Activated naive CD8-positive, alpha-beta T cell treated with anti-CD3 and anti-CD28 coated beads, Interleukin-2, amount 10 ng/mL, durations not matched to agents 7 days and 5 days (primary cell): ENCODE results near the gene FAM168B. TPM values are rescaled to one million over a fixed set of nuclear protein-coding genes. Genes with fewer than 3 reads are reported as not detected.

ENCODE experiments used
- ATAC-seq: fragments of 150-1000 bp; cut with Tn5 transposase; one replicate; pipeline ENCODE4 v1.10.0; 2021; ENCODE audit warnings: low read depth, moderate library complexity
- POLR2A ChIA-PET: fragments of 350-600 bp; sonication (Branson Sonifier 250); formaldehyde crosslinking; loops from one replicate; lab custom pipeline; 2021; ENCODE audit warnings: antibody characterized with exemption; lab: Charles Lee
- DNase-seq: peaks from one replicate; pipeline ENCODE4 v3.0.0; 2021
- H3K27ac Mint-ChIP-seq: one replicate; pipeline ENCODE4 v1.8.0; 2022; ENCODE audit warnings: mild to moderate bottlenecking, mixed read lengths
- H3K27me3 Mint-ChIP-seq: one replicate; pipeline ENCODE4 v1.8.0; 2022; ENCODE audit warnings: mild to moderate bottlenecking, moderate library complexity, mixed read lengths
- H3K36me3 Mint-ChIP-seq: one replicate; pipeline ENCODE4 v1.8.0; 2021; ENCODE audit warnings: mild to moderate bottlenecking, mixed read lengths
- H3K4me1 Mint-ChIP-seq: one replicate; pipeline ENCODE4 v1.8.0; 2021; ENCODE audit warnings: mixed read lengths
- H3K4me3 Mint-ChIP-seq: one replicate; pipeline ENCODE4 v1.8.0; 2022; ENCODE audit warnings: mild to moderate bottlenecking, moderate library complexity, mixed read lengths
- H3K9me3 Mint-ChIP-seq: one replicate; pipeline ENCODE4 v1.8.0; 2021; ENCODE audit warnings: mixed read lengths
- total RNA-seq, 2 experiments: library from RNA; stranded (reverse); gene quantifications; one replicate each; pipeline ENCODE4 v1.2.3, GENCODE V29; 2021

Gene FAM168B
- total RNA-seq = 10 to 100 TPM; 63.0 to 67.9 TPM

DNA sequence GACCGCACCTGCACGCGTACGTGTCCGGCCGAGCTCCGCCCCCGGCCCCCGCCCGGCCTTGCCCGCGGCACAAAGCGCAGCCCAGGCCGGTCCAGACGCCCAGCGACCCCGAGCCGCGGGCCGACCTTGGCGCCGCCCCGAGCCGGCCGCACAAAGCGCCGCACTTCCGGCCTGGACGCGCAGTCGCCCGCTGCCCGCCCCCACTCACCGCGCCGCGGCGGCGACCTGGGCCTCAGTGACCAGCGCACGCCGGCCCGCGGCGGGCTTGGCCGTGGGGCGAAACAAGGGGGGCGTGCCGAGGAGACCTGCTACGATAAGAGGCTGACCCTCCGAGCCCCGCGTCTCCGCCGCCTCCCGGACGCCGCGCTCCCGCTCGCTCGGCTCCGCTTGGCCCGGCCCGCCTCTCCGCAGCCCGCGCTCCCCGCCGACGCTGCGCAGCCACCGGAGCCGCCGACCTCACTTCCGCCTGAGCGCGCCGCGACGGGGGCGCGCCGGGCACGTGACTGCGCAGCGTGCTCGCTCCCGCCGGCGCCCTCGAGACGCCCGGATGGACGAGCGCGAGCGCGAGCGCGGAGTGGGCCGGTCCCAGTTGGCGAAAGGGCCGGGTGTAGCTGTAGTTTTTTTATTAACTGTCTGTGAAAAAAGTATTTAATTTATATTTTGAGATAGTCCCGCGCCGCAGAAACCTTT, at the start of gene FAM168B:
FAM168B (minus strand) TSS at position 455 of the 690 bp plus-strand sequence. CDS start 10,814 bp downstream, outside the sequence.
- peak; percentile 84 for ATAC-seq
- Mint-ChIP-seq H3K4me3 (peak within 1 kb of the TSS; percentile 96), H3K27me3 (peaks cover 2% of the 10 kb centered on the region), H3K4me1 (peaks cover 17% of the 10 kb centered on the region), H3K27ac (peak within 1 kb of the TSS; percentile 98), H3K36me3 (peaks cover 6% of the 10 kb centered on the region), H3K9me3 (no peaks in the 10 kb centered on the region)
- POLR2A ChIA-PET = interaction anchor here (0.7 to 3.9 kb wide), 12 partner anchors 10 to 400 kb away, joined by 3 to 86 read pairs (median 3); partner anchors contain the start of genes MZT2A and PLEKHB2
- peak; percentile 97 for DNase-seq

GRCh38 chr2:131142849-131143248, 49.6 kb upstream of the FAM168B start:
- ATAC-seq = no peak
- Mint-ChIP-seq H3K4me3 (no peak overlapping the region), H3K36me3 (peaks cover 36% of the 10 kb centered on the region), H3K27ac (no peak overlapping the region), H3K4me1 (peaks cover 4% of the 10 kb centered on the region), H3K27me3 (no peaks in the 10 kb centered on the region), H3K9me3 (no peaks in the 10 kb centered on the region)
- POLR2A ChIA-PET = no interaction called here
- DNase-seq = no peak

DNA sequence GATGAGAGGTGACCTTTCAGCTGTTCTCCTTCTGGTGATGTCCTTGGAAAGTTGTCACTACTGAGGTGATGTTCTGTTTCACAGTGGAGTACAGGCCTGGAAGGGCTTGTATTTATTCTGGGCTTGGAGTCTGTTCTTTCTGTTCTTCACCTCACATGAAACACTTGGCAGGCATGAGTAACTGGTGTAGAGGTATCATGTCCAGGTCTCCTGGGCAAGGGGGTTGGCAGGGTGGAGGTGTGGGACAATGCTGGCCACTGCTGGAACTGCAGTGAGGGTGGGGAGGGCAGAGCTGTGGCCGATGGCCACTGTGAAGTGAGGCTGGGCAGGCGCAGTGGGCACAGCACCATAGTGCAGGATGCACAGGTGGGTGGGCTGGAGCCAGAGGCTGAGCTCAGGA, 47.3 kb upstream of the FAM168B start:
- DNase-seq = no peak
- Mint-ChIP-seq H3K27ac (no peak overlapping the region), H3K9me3 (no peaks in the 10 kb centered on the region), H3K36me3 (peaks cover 39% of the 10 kb centered on the region), H3K27me3 (no peaks in the 10 kb centered on the region), H3K4me1 (peaks cover 6% of the 10 kb centered on the region), H3K4me3 (no peak overlapping the region)
- ATAC-seq = no peak
- POLR2A ChIA-PET = no interaction called here

DNA sequence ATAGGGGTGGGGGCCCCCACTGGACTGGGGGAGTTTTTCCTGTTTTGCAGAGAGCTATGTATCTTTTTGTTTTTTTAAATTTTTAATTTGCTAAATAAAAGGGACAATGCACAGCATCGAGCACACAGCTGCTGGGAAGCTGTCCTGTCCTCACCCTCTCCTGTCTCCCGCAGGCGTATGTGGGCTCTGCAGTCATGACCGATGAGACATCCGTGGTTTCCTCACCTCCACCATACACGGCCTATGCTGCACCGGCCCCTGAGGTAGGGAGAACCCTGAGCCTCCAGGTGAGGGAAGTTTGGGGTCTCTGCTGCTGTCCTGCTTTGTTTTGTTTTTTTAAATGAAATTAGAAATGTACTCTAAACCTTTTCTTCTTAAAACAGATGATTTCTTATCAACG, 39.5 kb upstream of the FAM168B start:
- DNase-seq (no peak), ATAC-seq (no peak)
- Mint-ChIP-seq H3K36me3 (peaks cover 31% of the 10 kb centered on the region), H3K27ac (no peak overlapping the region), H3K4me3 (no peak overlapping the region), H3K27me3 (no peaks in the 10 kb centered on the region), H3K4me1 (peaks cover 1% of the 10 kb centered on the region), H3K9me3 (no peaks in the 10 kb centered on the region)
- POLR2A ChIA-PET = interaction anchor here (1.0 kb wide), 1 partner anchor 40 kb away, joined by 3 read pairs; no protein-coding TSS in a partner anchor

DNA sequence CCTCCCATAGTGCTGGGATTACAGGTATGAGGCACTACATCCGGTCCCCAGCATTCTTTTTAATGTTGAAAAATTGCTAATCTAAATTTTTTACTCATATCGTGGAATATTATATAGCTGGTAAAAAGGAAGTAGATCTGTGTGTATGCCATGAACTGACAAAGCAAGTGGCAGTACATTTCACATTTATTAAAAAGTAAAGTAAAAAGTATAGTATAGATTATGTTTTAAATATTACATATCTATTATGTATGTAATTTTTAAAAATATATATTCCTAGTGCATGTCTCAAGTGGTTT, 37.0 kb upstream of the FAM168B start:
- Mint-ChIP-seq H3K4me1 (no peaks in the 10 kb centered on the region), H3K27ac (no peak overlapping the region), H3K27me3 (no peaks in the 10 kb centered on the region), H3K36me3 (peaks cover 44% of the 10 kb centered on the region), H3K4me3 (no peak overlapping the region), H3K9me3 (no peaks in the 10 kb centered on the region)
- no peak for DNase-seq
- POLR2A ChIA-PET = no interaction called here
- no peak for ATAC-seq

DNA sequence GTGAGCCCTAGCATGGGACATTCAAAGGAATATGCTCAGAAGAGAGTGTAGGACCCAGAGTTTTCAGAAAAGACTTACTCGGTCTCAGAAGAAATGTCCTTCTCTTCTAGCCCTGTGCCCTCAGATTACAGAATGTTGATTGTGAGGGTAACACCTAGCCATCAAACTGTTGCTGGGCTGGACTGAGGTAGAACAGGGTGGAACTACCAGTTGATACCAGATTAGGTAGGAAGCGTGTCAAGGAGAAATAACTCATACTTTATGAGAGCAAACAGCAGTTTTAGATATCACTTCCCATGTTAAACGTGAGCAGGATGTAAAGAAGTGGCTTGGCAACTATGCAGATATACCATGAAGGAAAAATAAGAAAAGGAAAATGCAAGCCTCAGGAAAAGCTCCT, 34.7 kb upstream of the FAM168B start:
- H3K36me3 Mint-ChIP-seq = peaks cover 47% of the 10 kb centered on the region
- H3K27ac Mint-ChIP-seq = no peak overlapping the region
- no peak for ATAC-seq

GRCh38 chr2:131127076-131127475, 33.8 kb upstream of the FAM168B start:
- H3K36me3 Mint-ChIP-seq = peaks cover 51% of the 10 kb centered on the region
- DNase-seq (no peak), ATAC-seq (no peak)
- H3K27ac Mint-ChIP-seq = no peak overlapping the region
- POLR2A ChIA-PET = no interaction called here
- no peaks in the 10 kb centered on the region for H3K4me1 Mint-ChIP-seq
- H3K27me3 Mint-ChIP-seq = no peaks in the 10 kb centered on the region
- no peaks in the 10 kb centered on the region for H3K9me3 Mint-ChIP-seq
- no peak overlapping the region for H3K4me3 Mint-ChIP-seq

More for the DNA sequence above, 34.7 kb upstream of the FAM168B start:
- no peak overlapping the region for H3K4me3 Mint-ChIP-seq
- POLR2A ChIA-PET = no interaction called here
- no peaks in the 10 kb centered on the region for H3K9me3 Mint-ChIP-seq
- no peaks in the 10 kb centered on the region for H3K27me3 Mint-ChIP-seq
- DNase-seq = no peak
- no peaks in the 10 kb centered on the region for H3K4me1 Mint-ChIP-seq

DNA sequence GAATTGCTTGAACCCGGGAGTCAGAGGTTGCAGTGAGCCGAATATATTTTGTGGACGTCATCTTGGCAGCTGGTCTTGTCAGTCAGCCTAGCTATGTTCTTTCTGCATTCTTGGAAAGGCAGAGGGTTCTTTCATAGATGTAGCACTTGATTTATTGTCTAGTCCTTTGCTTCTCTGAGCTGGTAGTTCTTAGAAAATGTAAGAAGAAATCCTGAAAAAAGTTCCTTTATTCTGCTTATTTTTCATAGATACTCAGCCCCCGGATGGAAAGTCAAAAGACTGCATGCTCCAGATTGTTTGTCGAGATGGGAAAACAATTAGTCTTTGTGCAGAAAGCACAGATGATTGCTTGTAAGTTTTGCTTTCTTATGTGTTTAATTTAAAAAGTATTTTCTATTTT, 33.2 kb upstream of the FAM168B start:
- H3K9me3 Mint-ChIP-seq = no peaks in the 10 kb centered on the region
- H3K27me3 Mint-ChIP-seq = no peaks in the 10 kb centered on the region
- no peak overlapping the region for H3K4me3 Mint-ChIP-seq
- H3K27ac Mint-ChIP-seq = no peak overlapping the region
- ATAC-seq (no peak), DNase-seq (no peak)
- POLR2A ChIA-PET = no interaction called here
- H3K36me3 Mint-ChIP-seq = peaks cover 56% of the 10 kb centered on the region
- H3K4me1 Mint-ChIP-seq = peaks cover 1% of the 10 kb centered on the region

GRCh38 chr2:131125195-131125757, 32.0 kb upstream of the FAM168B start:
- Mint-ChIP-seq H3K4me3 (no peak overlapping the region), H3K4me1 (peaks cover 1% of the 10 kb centered on the region), H3K27ac (no peak overlapping the region), H3K27me3 (no peaks in the 10 kb centered on the region), H3K9me3 (no peaks in the 10 kb centered on the region), H3K36me3 (peaks cover 52% of the 10 kb centered on the region)
- ATAC-seq = no peak
- no peak for DNase-seq
- POLR2A ChIA-PET = no interaction called here

DNA sequence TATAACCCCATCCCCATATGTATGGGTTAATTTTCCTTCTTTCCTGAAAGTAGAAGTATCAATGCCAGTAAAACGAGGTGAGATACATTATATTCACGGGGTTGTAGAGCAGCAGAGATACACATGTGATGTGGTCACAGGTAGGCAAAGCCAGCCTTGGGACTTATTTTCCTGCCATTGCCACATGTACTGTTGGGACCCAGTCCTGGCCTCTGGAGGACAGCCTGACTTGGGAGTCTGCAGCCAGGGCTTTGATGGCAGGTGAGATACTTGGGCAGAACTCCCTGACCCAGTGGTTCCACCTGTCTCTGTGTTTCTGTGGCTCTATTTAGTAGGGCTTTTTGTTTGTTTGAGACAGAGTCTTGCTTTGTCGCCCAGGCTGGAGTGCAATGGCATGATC, 29.9 kb upstream of the FAM168B start:
- no peak for DNase-seq
- Mint-ChIP-seq H3K9me3 (no peaks in the 10 kb centered on the region), H3K36me3 (peaks cover 37% of the 10 kb centered on the region), H3K27ac (no peak overlapping the region), H3K4me1 (peaks cover 4% of the 10 kb centered on the region), H3K27me3 (no peaks in the 10 kb centered on the region), H3K4me3 (no peak overlapping the region)
- POLR2A ChIA-PET = no interaction called here
- no peak for ATAC-seq

GRCh38 chr2:131122496-131122895, 29.2 kb upstream of the FAM168B start:
- Mint-ChIP-seq H3K27ac (no peak overlapping the region), H3K9me3 (no peaks in the 10 kb centered on the region), H3K4me3 (no peak overlapping the region), H3K27me3 (no peaks in the 10 kb centered on the region), H3K36me3 (peaks cover 30% of the 10 kb centered on the region), H3K4me1 (peaks cover 4% of the 10 kb centered on the region)
- no peak for ATAC-seq
- DNase-seq = no peak
- POLR2A ChIA-PET = no interaction called here

DNA sequence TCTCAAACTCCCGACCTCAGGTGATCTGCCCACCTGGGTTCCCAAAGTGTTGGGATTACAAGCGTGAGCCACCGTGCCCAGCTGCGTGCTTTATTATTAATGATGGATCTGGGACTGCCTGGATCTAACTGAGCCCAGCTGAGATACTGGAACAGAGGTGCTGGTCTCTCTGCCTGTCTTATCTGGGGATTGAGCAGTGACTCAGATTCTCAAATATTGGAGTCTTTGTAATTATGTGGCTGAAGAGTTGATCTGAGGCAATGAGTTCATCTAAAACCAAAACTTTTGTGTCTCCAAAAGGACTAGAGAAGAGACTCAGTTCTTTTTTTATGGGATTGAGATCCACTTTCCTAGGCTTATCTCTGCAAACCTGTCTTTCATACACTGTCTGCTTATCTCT, 28.2 kb upstream of the FAM168B start:
- DNase-seq (no peak), ATAC-seq (no peak)
- Mint-ChIP-seq H3K36me3 (peaks cover 30% of the 10 kb centered on the region), H3K4me1 (peaks cover 4% of the 10 kb centered on the region), H3K27me3 (no peaks in the 10 kb centered on the region), H3K4me3 (no peak overlapping the region), H3K9me3 (peaks cover under 1% of the 10 kb centered on the region), H3K27ac (no peak overlapping the region)
- POLR2A ChIA-PET = no interaction called here

- no peak for DNase-seq
- no peak for ATAC-seq
- Mint-ChIP-seq H3K4me1 (peaks cover 5% of the 10 kb centered on the region), H3K27me3 (no peaks in the 10 kb centered on the region), H3K9me3 (peaks cover 5% of the 10 kb centered on the region), H3K36me3 (peaks cover 33% of the 10 kb centered on the region), H3K27ac (peak overlapping the region; percentile 43), H3K4me3 (no peak overlapping the region)
- POLR2A ChIA-PET = no interaction called here
Observed at GRCh38 chr2:131120815-131121317, 27.6 kb upstream of the FAM168B start.

DNA sequence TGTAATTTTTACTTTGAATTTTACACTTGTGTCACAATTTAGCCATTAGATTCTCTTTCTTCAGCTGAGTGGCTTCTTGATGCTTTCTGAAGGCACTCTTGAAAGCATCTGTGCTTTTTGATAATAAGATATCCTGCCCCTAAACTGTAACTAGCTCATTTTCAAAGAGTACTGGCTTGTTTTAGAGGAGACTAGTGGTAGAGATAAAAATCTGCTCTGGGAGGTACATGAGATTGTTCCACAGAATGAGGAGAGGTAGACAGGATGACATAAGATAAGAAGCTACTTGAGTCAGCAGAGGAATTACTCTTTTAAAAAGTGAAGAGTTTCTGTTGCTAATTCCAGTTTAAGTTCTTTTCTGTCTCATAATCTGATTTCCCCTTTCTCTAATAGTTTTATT, 22.5 kb upstream of the FAM168B start:
- Mint-ChIP-seq H3K4me3 (no peak overlapping the region), H3K4me1 (peaks cover 23% of the 10 kb centered on the region), H3K27me3 (no peaks in the 10 kb centered on the region), H3K36me3 (peaks cover 42% of the 10 kb centered on the region), H3K27ac (no peak overlapping the region), H3K9me3 (peaks cover 6% of the 10 kb centered on the region)
- peak; percentile 33 for ATAC-seq
- no peak for DNase-seq
- POLR2A ChIA-PET = interaction anchor here (0.6 kb wide), 1 partner anchor 23 kb away, joined by 4 read pairs; no protein-coding TSS in a partner anchor
